ENCODE data around the gene CNR2.
A peak's percentile ranks its signal among the peaks of the same experiment; 100 is the strongest.
"Not testable (repeated sequence)": the region's sequence is repeated elsewhere in the genome, so short reads cannot be mapped to it uniquely, and the experiment has no call there.

Gene CNR2

GRCh38 chr1:23862640-23863039, 50.5 kb downstream of the CNR2 start:
- no peak for TF ChIP-seq CTCF (IDR thresholded peaks at IDR 0.05; ENCODE audit: low read depth, low read length, missing control alignments)
- no peak for DNase-seq (ENCODE audit: low read depth)
- no peak overlapping the region for H3K4me3 ChIP-seq (ENCODE audit: low read depth, low read length)

GRCh38 chr1:23854568-23854967, 58.6 kb downstream of the CNR2 start:
- H3K4me3 ChIP-seq (ENCODE audit: low read depth, low read length) = no peak overlapping the region
- peak; percentile 43 for TF ChIP-seq CTCF (IDR thresholded peaks at IDR 0.05; ENCODE audit: low read depth, low read length, missing control alignments)
- no peak for DNase-seq (ENCODE audit: low read depth)

GRCh38 chr1:23853124-23853523, 60.0 kb downstream of the CNR2 start:
- not testable (repeated sequence) for DNase-seq (ENCODE audit: low read depth); H3K4me3 ChIP-seq (ENCODE audit: low read depth, low read length)

GRCh38 chr1:23851406-23851805, 61.8 kb downstream of the CNR2 start:
- not testable (repeated sequence) for DNase-seq (ENCODE audit: low read depth); H3K4me3 ChIP-seq (ENCODE audit: low read depth, low read length)

- no peak for TF ChIP-seq CTCF (IDR thresholded peaks at IDR 0.05; ENCODE audit: low read depth, low read length, missing control alignments)
- no peak for DNase-seq (ENCODE audit: low read depth)
- no peak overlapping the region for H3K4me3 ChIP-seq (ENCODE audit: low read depth, low read length)
Observed at GRCh38 chr1:23848673-23849616, 64.2 kb downstream of the CNR2 start.

GRCh38 chr1:23847482-23848095, 65.6 kb downstream of the CNR2 start:
- H3K4me3 ChIP-seq (ENCODE audit: low read depth, low read length); DNase-seq (ENCODE audit: low read depth): not testable (repeated sequence)

GRCh38 chr1:23845163-23845562, 68.0 kb downstream of the CNR2 start:
- no peak for DNase-seq (ENCODE audit: low read depth)
- TF ChIP-seq CTCF (IDR thresholded peaks at IDR 0.05; ENCODE audit: low read depth, low read length, missing control alignments) = no peak
- H3K4me3 ChIP-seq (ENCODE audit: low read depth, low read length) = no peak overlapping the region

GRCh38 chr1:23843644-23844043, 69.5 kb downstream of the CNR2 start:
- TF ChIP-seq CTCF (IDR thresholded peaks at IDR 0.05; ENCODE audit: low read depth, low read length, missing control alignments) = no peak
- H3K4me3 ChIP-seq (ENCODE audit: low read depth, low read length) = no peak overlapping the region
- DNase-seq (ENCODE audit: low read depth) = no peak

Data from GM12864 (cell line).